Tibial artery (tissue), 4 donors: ENCODE results near the gene TWF2.

Experiments used
- DNase-seq, 2 donors: peaks; one replicate each; pipeline ENCODE4 v3.0.0-alpha.2; 2019
- H3K27ac ChIP-seq, 2 donors: fragments of 200-600 bp; sonication (generic) in 1 of 2; 1 replicate in 1 of 2; 2 replicates in 1 of 2; pipeline ENCODE4 v1.5.1; 2018 to 2019; ENCODE audit warnings: mild to moderate bottlenecking in 1 of 2
- H3K27me3 ChIP-seq, 2 donors: fragments of 200-600 bp; sonication (generic) in 1 of 2; one replicate each; pipeline versions ENCODE4 v1.5.1 to v1.6.0; 2016 to 2019
- H3K36me3 ChIP-seq, 3 donors: fragments of 200-600 bp; sonication (generic) in 2 of 3; one replicate each; pipeline ENCODE4 v1.5.1; 2016 to 2019; ENCODE audit warnings: mild to moderate bottlenecking in 2 of 3
- H3K4me1 ChIP-seq, 4 donors: fragments of 200-600 bp; sonication (generic) in 2 of 4; 1 replicate in 3 of 4; 2 replicates in 1 of 4; pipeline ENCODE4 v1.5.1; 2016 to 2019
- H3K4me3 ChIP-seq, 2 donors: fragments of 200-600 bp; sonication (generic) in 1 of 2; 1 replicate in 1 of 2; 2 replicates in 1 of 2; pipeline ENCODE4 v1.5.1; 2018 to 2019; ENCODE audit warnings: mild to moderate bottlenecking in 2 of 2
- H3K9me3 ChIP-seq, 3 donors: fragments of 200-600 bp; sonication (generic) in 1 of 3; one replicate each; pipeline ENCODE4 v1.5.1; 2016 to 2019
- CTCF ChIP-seq, 2 experiments: fragments of 200-600 bp in 1 of 2; fragments of 450-650 bp in 1 of 2; IDR thresholded peaks; one replicate each; pipeline ENCODE4 v1.5.1; 2017 to 2019; ENCODE audit warnings: antibody characterized with exemption in 2 of 2, mild to moderate bottlenecking in 1 of 2, moderate library complexity in 1 of 2
- intact Hi-C: fragments of 100-400 bp; cut with DNase I; formaldehyde crosslinking; loops from one replicate; pipeline ENCODE4 v1.15.0; 2023; ENCODE audit warnings: low total_unique reads

The TWF2 gene

GRCh38 chr3:52185837-52186236, 53.1 kb downstream of the TWF2 start:
- no peaks in the 10 kb centered on the region for H3K9me3 ChIP-seq
- TF ChIP-seq CTCF (IDR thresholded peaks at IDR 0.05): no peak
- H3K4me3 ChIP-seq: no peak overlapping the region
- DNase-seq: no peak
- peaks cover 0 to 12% (median 11%) of the 10 kb centered on the region in 4 donors for H3K4me1 ChIP-seq
- H3K36me3 ChIP-seq: no peaks in the 10 kb centered on the region
- intact Hi-C loops: no loop called here
- H3K27ac ChIP-seq: no peak overlapping the region
- no peaks in the 10 kb centered on the region for H3K27me3 ChIP-seq

GRCh38 chr3:52185311-52185710, 53.6 kb downstream of the TWF2 start:
- no peak for DNase-seq
- Histone ChIP-seq H3K4me1 (peaks cover 0 to 7% (median 6%) of the 10 kb centered on the region in 4 donors), H3K27ac (no peak overlapping the region)

GRCh38 chr3:52184690-52185089, 54.3 kb downstream of the TWF2 start:
- no peaks in the 10 kb centered on the region for H3K36me3 ChIP-seq
- TF ChIP-seq CTCF (IDR thresholded peaks at IDR 0.05): no peak
- no peak overlapping the region for H3K4me3 ChIP-seq
- H3K4me1 ChIP-seq: peaks cover 0 to 1% (median 0%) of the 10 kb centered on the region in 4 donors
- no peak overlapping the region for H3K27ac ChIP-seq
- intact Hi-C loops: no loop called here
- H3K27me3 ChIP-seq: no peaks in the 10 kb centered on the region
- no peak for DNase-seq
- H3K9me3 ChIP-seq: no peaks in the 10 kb centered on the region

More at GRCh38 chr3:52185311-52185710, 53.6 kb downstream of the TWF2 start:
- intact Hi-C loops: no loop called here
- Histone ChIP-seq H3K27me3 (no peaks in the 10 kb centered on the region), H3K4me3 (no peak overlapping the region), H3K36me3 (no peaks in the 10 kb centered on the region), H3K9me3 (no peaks in the 10 kb centered on the region)
- TF ChIP-seq CTCF (IDR thresholded peaks at IDR 0.05): no peak

GRCh38 chr3:52183786-52184445, 55.0 kb downstream of the TWF2 start:
- Histone ChIP-seq H3K27me3 (no peaks in the 10 kb centered on the region), H3K27ac (no peak overlapping the region), H3K36me3 (no peaks in the 10 kb centered on the region), H3K9me3 (no peaks in the 10 kb centered on the region), H3K4me1 (no peaks in the 10 kb centered on the region), H3K4me3 (no peak overlapping the region)
- DNase-seq: no peak
- TF ChIP-seq CTCF (IDR thresholded peaks at IDR 0.05): no peak
- intact Hi-C loops: no loop called here

- peaks cover 0 to 3% (median 0%) of the 10 kb centered on the region in 4 donors for H3K4me1 ChIP-seq
- no peak overlapping the region for H3K4me3 ChIP-seq
- no peaks in the 10 kb centered on the region for H3K9me3 ChIP-seq
- intact Hi-C loops: no loop called here
- H3K27ac ChIP-seq: no peak overlapping the region
- no peak for TF ChIP-seq CTCF (IDR thresholded peaks at IDR 0.05)
- H3K27me3 ChIP-seq: no peaks in the 10 kb centered on the region
- no peak for DNase-seq
- no peaks in the 10 kb centered on the region for H3K36me3 ChIP-seq
These were observed 56.3 kb downstream of the TWF2 start for GRCh38 chr3:52182691-52183090.
